SH-SY5Y (cell line): ENCODE data around the gene TREH.

Experiments used
- GATA2 ChIP-seq: IDR thresholded peaks from 2 replicates; pipeline ENCODE4 v1.6.1; 2011; ENCODE audit warnings: mild to moderate bottlenecking, low read depth, low read length
- GATA3 ChIP-seq: IDR thresholded peaks from 2 replicates; pipeline ENCODE4 v1.6.1; 2011; ENCODE audit warnings: low read depth, mild to moderate bottlenecking, low read length, moderate library complexity

The TREH gene

DNA sequence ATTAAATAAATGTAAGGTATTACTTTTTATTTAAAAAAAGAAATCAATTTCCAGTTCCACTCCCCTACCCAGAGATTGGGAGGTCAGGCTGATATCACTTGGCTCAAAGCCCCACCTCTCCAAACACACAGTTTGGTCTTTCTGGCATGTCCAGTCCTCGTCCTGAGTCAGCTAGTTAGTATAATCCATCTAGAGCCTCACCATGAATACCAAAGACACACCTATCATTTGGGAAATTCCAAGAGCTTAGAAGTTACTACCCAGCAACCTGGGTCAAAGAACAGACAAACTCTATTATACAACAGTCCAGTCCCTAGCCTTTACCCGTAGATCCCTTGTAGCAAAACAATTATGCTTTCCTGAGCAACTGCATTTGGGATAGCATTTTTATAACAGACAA, 9.4 kb downstream of the TREH start:
- TF ChIP-seq GATA3 (no peak), GATA2 (no peak)

DNA sequence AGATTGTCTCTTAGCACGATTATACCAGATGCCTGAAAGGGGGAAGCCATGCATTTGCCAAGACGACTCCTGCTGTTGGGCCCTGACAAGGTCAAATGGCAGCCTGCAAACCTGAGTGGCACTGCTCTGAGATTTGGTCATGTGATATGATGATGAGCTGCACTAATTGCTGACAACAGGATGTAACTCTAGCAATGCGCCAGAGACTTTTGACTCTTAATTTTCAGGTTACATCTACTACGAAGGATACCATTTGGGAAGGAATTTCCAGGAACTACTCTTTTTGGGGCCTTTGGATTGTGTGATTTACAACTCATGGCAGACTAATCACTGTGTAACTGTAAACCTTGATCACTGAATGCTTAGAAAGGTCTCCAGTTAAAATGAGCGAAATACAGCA, 13.1 kb downstream of the TREH start:
- TF ChIP-seq GATA2, result no peak
- TF ChIP-seq GATA3, result no peak

DNA sequence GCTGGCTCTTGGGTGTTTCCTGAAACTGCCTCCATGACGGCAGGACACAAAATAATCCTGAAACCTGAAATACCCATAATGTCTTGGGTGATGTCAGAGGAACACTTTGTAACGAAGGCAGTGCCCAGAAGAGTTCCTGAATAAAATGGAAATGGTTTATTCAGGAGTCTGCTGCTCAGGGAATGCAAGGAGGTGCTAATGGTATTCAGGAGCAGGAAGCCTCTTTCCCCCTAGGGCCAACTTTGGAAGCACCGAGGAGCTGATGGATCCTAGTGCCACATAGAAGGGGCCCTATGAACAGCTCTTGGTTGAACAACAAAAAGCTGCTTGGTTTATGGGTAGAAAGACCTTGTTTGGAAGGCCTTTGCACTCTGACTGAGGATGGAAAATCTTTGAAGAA, 15.5 kb downstream of the TREH start:
- TF ChIP-seq GATA2 (no peak), GATA3 (no peak)

DNA sequence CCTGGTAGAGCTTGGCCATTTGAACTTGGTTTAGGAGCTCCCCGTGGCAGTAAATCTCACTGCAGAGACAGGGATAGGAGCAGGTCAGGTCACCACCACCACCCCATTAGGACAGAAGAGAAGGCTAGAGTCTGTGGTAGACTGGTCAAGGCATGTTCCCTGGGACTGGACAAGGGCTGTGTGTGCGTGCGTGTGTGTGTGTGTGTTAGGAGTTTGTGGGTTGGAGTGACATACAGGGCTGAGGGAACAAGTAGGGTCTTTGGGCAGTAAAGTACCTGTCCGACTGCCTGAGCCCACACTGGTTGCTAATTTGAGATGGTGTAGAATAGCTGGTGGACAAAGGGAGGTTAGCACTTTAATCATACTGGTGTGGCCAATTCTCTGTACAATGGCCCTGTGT, 16.1 kb downstream of the TREH start:
- no peak for TF ChIP-seq GATA2
- no peak for TF ChIP-seq GATA3

DNA sequence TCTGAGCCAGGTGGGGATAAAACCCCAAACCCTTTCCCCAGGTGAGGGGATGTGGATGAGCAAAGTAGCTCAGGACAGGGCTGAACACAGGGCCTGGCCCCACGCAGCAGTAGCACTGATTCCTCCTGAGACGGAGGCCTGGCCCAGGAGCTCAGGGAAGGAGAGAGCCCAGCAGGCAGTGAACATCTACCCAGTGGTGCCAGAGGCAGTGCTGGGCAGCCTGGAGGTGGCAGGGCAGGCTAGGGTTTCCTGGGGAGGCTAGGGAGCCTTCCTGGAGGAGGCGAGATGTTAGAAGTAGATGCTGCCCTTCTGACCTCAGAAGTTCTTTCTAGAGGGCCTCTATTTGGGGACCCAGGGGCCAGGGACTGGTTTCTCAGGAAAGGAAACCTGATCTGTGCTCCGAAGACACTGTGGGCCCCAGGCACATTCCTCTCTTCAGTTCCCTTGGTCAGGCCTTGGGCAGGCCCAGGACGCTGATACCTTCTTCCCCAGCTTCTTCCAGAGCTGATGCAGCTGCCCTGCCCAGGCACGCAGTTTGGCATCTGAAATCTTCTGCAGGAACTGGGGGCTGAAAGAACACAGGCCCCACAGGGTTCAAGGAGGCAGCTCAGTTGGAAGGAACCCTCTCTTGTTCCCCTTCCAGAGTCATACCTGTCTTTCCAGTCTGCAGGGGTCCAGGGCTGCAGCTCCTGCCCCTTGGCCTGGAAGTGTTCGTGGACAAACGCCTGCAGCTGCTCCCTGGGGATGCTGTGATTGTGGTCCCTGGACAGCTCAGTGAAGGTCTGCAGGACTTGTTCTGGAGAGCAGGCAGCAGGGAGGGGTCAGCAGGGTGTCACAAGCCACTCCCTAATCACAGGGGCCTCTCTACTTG, 16.8 kb downstream of the TREH start:
- TF ChIP-seq GATA2 (no peak), GATA3 (no peak)

DNA sequence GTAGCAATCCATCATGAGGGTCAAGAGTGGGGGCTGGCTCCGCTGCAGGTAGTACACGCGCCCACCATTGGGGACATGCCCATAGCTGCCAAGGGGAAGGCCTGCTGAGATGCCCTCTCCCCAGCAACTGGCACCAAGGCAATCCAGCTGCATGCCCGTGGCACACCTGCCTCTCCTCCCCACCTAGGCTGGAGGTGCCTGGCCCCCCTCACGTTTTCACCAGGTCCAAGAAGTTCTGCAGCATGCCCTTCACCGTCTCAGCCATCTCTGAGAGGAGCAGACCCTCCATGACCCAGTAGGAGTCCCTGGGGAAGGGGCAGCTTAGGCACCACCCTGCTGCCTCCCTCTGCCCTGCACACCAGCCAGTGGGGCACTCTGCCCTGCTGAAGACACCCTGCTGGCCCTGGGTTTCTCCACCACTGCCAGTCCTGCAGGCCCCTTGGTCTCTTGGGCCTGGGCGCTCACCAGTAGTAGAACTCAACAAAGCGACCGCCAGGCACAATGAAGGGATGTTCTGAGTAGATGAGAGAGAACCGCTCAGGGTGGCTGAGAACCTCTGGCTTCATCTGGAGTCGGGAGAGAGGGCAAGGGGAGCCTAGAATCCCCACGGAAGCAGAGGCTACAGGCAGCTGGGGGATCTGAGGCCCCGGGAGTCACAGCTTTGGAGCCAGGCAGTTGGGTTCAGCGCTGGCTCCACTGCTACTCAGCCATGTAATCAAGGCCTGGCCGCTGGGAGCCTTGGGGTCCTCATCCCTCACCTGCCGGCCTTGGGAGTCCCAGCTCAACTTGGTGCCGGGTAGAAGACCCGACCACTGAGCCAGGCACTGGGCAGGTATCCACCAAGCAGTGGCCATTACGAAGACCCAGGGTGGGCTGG, 17.8 kb downstream of the TREH start:
- TF ChIP-seq GATA2 (no peak), GATA3 (no peak)

DNA sequence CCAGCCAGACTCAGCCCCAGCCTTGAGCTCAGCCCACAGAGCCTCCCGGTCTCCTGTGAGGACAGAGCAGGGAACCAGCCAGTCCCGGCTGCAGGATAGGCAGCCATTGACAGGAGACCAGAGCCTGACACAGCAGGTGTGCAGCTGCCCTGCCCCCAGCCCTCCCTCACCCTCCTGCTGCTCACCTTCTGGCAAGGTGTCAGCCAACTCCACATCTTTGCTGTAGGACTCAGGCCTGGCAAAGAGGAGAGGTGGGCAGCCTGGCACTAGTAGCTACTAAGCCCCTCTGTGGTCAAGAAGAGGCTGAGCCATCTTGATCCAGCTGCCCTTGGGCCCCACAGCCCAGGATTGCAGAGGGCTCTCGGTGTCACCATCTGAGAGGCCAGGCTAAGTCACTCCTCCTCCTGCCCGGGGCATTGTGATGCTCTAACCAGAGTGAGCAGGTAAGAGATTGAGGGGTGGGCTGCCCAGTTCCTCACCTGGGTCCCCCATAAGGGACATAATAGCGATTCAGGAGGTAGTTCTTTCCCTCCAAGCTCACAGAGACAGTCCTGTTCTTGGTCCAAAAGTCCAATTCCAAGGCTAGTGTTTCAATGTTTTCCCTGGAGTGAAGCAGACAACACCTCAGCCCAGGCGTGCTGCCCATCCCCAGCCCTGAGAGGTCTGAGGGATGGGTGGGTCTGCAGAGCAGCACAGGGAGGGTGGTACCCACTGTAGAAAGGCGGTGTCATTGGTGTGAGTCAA, 18.6 kb downstream of the TREH start:
- TF ChIP-seq GATA3 (no peak), GATA2 (no peak)

DNA sequence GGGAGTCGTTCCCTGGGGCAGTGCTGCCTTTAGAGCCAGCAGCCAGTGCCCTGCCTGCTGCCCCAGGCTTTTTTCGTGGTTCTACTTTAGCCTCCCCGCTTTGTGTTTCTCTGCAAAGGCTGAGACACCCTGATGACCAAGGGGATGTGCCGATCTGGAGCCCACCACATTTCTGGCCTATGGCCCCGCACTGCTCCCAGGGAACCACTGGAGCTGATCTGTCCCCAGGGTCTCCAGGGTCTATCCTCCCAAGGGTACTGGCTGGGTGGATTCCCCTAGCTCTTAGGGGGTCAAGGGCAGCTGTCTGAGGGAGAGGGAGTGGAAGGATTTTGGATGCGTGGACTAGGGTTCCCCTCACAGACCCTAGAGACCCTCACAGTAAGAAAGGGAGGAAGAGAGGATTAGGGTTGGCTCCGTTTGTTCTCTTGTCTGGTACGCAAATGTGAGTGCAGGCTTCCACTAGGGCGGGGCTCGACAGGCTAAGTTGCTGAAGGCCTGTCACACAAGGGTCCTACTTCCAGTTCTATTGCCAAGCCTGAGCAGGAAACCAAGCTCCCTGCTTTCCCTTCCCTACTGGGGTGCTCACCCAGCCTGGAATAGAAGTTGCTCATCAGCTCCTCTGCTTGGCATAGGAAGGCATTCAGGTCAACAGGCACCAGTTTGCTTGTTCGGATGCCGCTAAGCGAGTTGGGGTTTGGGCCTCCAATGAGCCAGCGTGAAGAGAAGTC, 19.3 kb downstream of the TREH start:
- TF ChIP-seq GATA3, result no peak
- TF ChIP-seq GATA2, result no peak

DNA sequence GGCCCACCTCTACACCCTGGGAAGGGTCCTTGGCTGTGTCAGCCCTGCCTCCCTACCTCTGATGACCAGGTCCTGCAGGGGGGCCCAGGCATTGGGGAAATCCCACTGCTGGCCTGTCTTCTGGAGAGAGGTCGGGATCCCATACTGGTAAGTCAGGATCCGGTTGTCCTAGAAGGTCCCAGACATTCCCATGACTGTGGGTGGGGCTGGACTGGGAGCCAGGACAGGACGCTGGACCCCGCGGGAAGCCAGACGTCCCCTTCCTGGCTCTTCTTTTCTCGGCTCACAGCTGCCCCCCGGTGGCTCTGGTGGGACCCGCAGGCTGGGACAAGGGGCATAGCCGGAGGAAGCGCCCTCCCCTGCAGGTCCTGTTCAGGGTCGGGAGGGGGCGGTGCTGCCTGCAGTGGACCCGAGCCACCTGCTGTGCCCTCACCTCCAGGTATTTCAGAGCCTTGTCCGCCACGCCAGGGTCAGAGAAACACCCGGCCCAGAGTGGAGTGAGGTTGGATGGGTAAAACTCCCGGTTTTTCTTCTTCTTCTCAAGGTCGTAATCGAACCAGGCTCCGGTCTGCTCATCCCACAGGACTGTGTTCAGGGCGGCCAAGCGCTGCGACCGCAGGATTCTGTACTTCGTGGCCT, 20.0 kb downstream of the TREH start:
- TF ChIP-seq GATA3 (no peak), GATA2 (no peak)

DNA sequence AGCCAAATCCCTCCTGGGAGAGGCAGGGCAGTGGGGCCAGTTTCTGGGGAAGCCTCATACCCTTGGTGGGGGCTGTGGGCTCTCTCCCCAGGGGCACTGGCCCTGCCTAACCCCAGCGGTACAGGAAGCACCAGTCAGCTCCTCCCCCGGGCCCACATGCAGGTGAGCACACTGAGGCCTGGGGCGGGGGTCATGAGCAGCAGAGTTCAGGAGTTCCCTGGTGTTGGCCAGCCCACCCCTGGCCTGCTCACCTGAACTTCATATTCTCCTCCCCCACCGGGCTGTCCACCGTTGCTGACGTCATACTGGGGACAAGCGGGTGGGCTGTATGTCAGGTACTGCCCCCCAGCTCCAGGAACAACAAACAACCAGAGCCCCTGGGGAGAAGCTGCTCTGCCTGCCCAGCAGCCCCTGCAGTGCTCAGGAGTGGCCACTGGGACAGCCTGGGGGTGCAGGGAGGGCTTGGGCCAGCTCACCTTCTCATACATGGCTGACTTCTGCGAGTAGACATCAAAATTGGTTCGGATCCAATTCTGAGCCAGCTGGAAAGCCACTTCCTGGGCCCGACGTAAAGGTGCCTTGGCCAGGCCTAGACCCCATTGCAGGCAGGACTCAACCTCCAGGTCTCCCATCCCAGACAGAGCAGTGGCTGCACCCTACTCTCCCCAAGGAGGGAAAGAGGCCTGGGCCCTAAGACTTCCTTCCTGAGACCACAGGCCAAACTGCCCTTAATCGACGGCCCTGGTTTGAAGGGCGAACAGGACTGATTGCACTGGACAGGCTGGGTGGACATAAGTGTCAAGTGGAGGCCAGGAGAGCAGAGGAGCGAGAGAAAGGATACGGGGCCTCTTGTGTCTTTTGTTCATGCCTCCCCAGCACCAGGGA, 20.8 kb downstream of the TREH start:
- TF ChIP-seq GATA3, result no peak
- no peak for TF ChIP-seq GATA2

DNA sequence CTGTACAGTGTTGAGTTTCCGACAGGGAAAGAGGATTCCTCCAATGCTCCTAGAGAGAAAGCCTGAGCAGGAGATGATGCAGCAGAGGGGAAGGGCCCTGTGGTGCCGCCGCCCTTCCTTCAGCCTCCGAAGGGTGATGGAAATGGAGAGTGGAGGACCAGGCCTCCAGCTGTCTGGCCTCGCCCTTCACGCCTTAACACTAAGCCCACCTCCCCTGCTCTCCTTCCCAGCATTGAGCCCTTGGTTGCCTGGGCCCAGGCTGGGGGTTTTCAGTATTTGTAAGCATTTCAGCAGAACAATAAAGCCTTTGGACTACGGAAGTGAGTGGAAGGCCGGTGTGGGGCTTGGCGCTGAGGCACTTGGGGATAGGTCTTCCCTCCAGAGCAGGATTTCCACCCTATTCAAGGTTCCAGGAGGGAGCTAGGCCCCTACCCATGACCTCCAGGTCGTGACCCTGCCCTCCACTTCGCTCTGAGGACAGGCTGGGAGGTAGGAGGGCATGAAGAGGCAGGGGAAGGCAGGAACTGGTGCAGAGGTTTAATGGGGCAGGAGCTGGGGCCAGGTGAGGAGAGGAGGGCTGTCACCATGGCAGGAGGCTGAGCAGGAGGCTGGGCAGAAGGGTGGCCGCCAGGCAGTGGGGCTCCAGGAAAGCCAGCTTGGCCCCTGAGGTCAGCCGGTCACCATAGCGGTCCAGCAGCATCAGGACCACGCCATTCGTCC, 21.6 kb downstream of the TREH start:
- TF ChIP-seq GATA3, result no peak
- no peak for TF ChIP-seq GATA2

DNA sequence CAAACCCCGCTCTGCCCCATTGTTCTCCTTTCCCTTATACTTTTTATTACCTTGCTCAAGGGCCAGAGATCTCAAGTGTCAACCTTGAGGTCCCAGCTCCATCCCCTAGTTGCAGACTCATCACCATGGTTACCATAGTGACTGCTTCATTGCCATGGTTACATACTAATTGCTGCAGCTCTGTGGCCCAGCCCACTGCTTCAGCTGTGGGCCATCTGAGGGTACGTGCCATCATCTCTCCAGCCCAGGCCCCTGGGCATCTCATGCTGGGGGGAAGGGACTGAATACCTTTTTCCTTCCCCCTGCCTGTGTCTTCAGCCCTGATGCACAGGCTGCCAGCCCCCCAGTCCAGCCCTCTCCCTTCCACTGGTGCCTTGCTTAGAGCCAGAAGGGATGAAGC, 22.2 kb downstream of the TREH start:
- TF ChIP-seq GATA2, result no peak
- TF ChIP-seq GATA3, result no peak
